ENCODE results near the gene TTBK2. TPM values are rescaled to one million over a fixed set of nuclear protein-coding genes. Genes with fewer than 3 reads are reported as not detected.

The TTBK2 gene
- total RNA-seq, 1 experiment from 2014 or later = 10.6 TPM

GRCh38 chr15:42744195-42744594 is 176.4 kb downstream of the TTBK2 start:
- Histone ChIP-seq H3K4me1 (ENCODE audit: insufficient read depth, low read length) (no peaks in the 10 kb centered on the region), H3K23ac (ENCODE audit: insufficient read length, low read depth, low read length) (no peak overlapping the region), H3K18ac (ENCODE audit: insufficient read length, low read depth, low read length) (no peak overlapping the region), H3K9me3 (ENCODE audit: control insufficient read depth, low read depth, low read length) (no peaks in the 10 kb centered on the region), H4K91ac (ENCODE audit: insufficient read length, low read depth, low read length) (no peak overlapping the region), H3T11ph (ENCODE audit: low read length) (no peak overlapping the region), H4K20me1 (ENCODE audit: control insufficient read depth, insufficient read depth, insufficient read length) (no peaks in the 10 kb centered on the region), H2AFZ (ENCODE audit: low read length) (no peak overlapping the region), H2BK15ac (ENCODE audit: low read depth, low read length) (no peak overlapping the region), H2BK5ac (ENCODE audit: insufficient read length, low read length) (no peak overlapping the region), H3K79me1 (ENCODE audit: insufficient read depth, low read depth, low read length, poor library complexity, severe bottlenecking) (no peaks in the 10 kb centered on the region), H3K14ac (ENCODE audit: insufficient read depth, low read length) (no peak overlapping the region), H3K27ac (ENCODE audit: insufficient read length, low read depth, low read length) (no peak overlapping the region), H3K27me3 (ENCODE audit: insufficient read depth, low read length) (no peaks in the 10 kb centered on the region), H2BK12ac (ENCODE audit: insufficient read length, low read depth, low read length) (no peak overlapping the region), H3K9ac (ENCODE audit: extremely low read depth, insufficient read length, low read length) (no peak overlapping the region), H4K8ac (replicated peaks; ENCODE audit: insufficient read length, low read depth, low read length) (no peak overlapping the region), H3K4me2 (ENCODE audit: insufficient read depth, insufficient read length, low read length) (no peak overlapping the region), H3K4ac (ENCODE audit: low read depth, low read length) (no peak overlapping the region), H3K56ac (ENCODE audit: insufficient read length, low read depth, low read length) (no peak overlapping the region), H2AK5ac (ENCODE audit: insufficient read length, low read length) (no peak overlapping the region), H2BK120ac (ENCODE audit: low read depth, low read length, poor library complexity, severe bottlenecking) (no peak overlapping the region), H4K5ac (ENCODE audit: insufficient read length, low read depth, low read length) (no peak overlapping the region), H3K23me2 (ENCODE audit: insufficient read length, low read depth, low read length, poor library complexity, severe bottlenecking) (no peaks in the 10 kb centered on the region), H2BK20ac (ENCODE audit: low read depth, low read length, poor library complexity, severe bottlenecking) (no peak overlapping the region), H3K79me2 (ENCODE audit: insufficient read depth, low read length) (no peaks in the 10 kb centered on the region)
- Mint-ChIP-seq H3K4me1 (peaks cover 0 to 2% of the 10 kb centered on the region in 2 experiments; a peak in 1 of 4 replicates), H3K36me3 (ENCODE audit: insufficient read depth in 1 of 3, low read depth in 3 of 3) (peaks cover 2 to 6% (median 6%) of the 10 kb centered on the region in 3 experiments; a peak in 4 of 7 replicates), H3K4me3 (no peak overlapping the region), H3K27me3 (ENCODE audit: low read depth) (no peaks in the 10 kb centered on the region), H3K9me3 (no peaks in the 10 kb centered on the region), H3K27ac (no peak overlapping the region)
- TF ChIP-seq, protein P1, sequence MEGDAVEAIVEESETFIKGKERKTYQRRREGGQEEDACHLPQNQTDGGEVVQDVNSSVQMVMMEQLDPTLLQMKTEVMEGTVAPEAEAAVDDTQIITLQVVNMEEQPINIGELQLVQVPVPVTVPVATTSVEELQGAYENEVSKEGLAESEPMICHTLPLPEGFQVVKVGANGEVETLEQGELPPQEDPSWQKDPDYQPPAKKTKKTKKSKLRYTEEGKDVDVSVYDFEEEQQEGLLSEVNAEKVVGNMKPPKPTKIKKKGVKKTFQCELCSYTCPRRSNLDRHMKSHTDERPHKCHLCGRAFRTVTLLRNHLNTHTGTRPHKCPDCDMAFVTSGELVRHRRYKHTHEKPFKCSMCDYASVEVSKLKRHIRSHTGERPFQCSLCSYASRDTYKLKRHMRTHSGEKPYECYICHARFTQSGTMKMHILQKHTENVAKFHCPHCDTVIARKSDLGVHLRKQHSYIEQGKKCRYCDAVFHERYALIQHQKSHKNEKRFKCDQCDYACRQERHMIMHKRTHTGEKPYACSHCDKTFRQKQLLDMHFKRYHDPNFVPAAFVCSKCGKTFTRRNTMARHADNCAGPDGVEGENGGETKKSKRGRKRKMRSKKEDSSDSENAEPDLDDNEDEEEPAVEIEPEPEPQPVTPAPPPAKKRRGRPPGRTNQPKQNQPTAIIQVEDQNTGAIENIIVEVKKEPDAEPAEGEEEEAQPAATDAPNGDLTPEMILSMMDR (conservative IDR thresholded peaks at IDR 0.05) = no peak
- no CpG with 5 or more reads among the region's 1 CpG for WGBS (ENCODE audit: extremely low coverage, insufficient read length, low lambda C conversion rate)
- DNase-seq = no peak

All from H9 (cell line).